Calu3 (cell line): ENCODE results near the gene TMCC1. TPM values are rescaled to one million over a fixed set of nuclear protein-coding genes. Genes with fewer than 3 reads are reported as not detected.

Source experiments
- BruUV-seq: library from RNA; stranded (reverse); fragments of 400-500 nt; replicated peaks from 2 replicates; lab custom pipeline; 2021; lab: Mats Ljungman, UMichigan
- CTCF ChIA-PET: fragments of 300-600 bp; sonication (Branson Sonifier 250); formaldehyde crosslinking; loops from one replicate; lab custom pipeline; 2022; ENCODE audit warnings: antibody characterized with exemption; lab: Charles Lee
- DNase-seq: peaks from one replicate; pipeline ENCODE4 v3.0.0; 2022
- H3K27ac Mint-ChIP-seq: one replicate; pipeline ENCODE4 v1.8.0; 2022; ENCODE audit warnings: mixed read lengths; ENCODE audit not compliant: unreplicated experiment
- H3K27me3 Mint-ChIP-seq: one replicate; pipeline ENCODE4 v1.8.0; 2022; ENCODE audit warnings: mixed read lengths; ENCODE audit not compliant: unreplicated experiment
- H3K36me3 Mint-ChIP-seq: one replicate; pipeline ENCODE4 v1.8.0; 2022; ENCODE audit warnings: mild to moderate bottlenecking, moderate library complexity, mixed read lengths; ENCODE audit not compliant: insufficient read depth, unreplicated experiment
- H3K4me1 Mint-ChIP-seq: one replicate; pipeline ENCODE4 v1.8.0; 2022; ENCODE audit warnings: mild to moderate bottlenecking, low read depth, mixed read lengths; ENCODE audit not compliant: unreplicated experiment
- H3K4me3 Mint-ChIP-seq: one replicate; pipeline ENCODE4 v1.8.0; 2022; ENCODE audit warnings: mild to moderate bottlenecking, low read depth, moderate library complexity, mixed read lengths; ENCODE audit not compliant: unreplicated experiment
- H3K9me3 Mint-ChIP-seq: one replicate; pipeline ENCODE4 v1.8.0; 2022; ENCODE audit warnings: low read depth, mixed read lengths; ENCODE audit not compliant: unreplicated experiment
- CTCF ChIP-seq: fragments of 200-600 bp; IDR thresholded peaks from one replicate; pipeline ENCODE4 v1.8.0; 2022; ENCODE audit warnings: antibody characterized with exemption; ENCODE audit not compliant: unreplicated experiment
- intact Hi-C: fragments of 100-400 bp; cut with micrococcal nuclease; formaldehyde crosslinking; loops from one replicate; pipeline ENCODE4 v1.10.0; 2022; ENCODE audit not compliant: unreplicated experiment
- total RNA-seq: library from RNA; stranded (reverse); gene quantifications from 2 replicates; pipeline ENCODE4 v1.2.3, GENCODE V29; 2022

TMCC1 gene
- total RNA-seq, 1 experiment from 2014 or later: 57.2 TPM

GRCh38 chr3:129736070-129736469, 157.4 kb downstream of the TMCC1 start:
- no peak for TF ChIP-seq CTCF
- H3K27me3 Mint-ChIP-seq: no peaks in the 10 kb centered on the region
- H3K36me3 Mint-ChIP-seq: no peaks in the 10 kb centered on the region
- H3K4me1 Mint-ChIP-seq: peaks cover 32% of the 10 kb centered on the region
- no TSS peak for BruUV-seq
- no peak for DNase-seq
- H3K27ac Mint-ChIP-seq: no peak overlapping the region
- no peak overlapping the region for H3K4me3 Mint-ChIP-seq
- no peaks in the 10 kb centered on the region for H3K9me3 Mint-ChIP-seq
- intact Hi-C loops: no loop called here
- CTCF ChIA-PET: interaction anchor here (0.7 kb wide), 3 partner anchors 74 to 1520 kb away, joined by 3 to 4 read pairs (median 3); no protein-coding TSS in a partner anchor

GRCh38 chr3:129735638-129736037, 157.9 kb downstream of the TMCC1 start:
- TF ChIP-seq CTCF: no peak

GRCh38 chr3:129734449-129734848, 159.1 kb downstream of the TMCC1 start:
- Mint-ChIP-seq H3K4me3 (no peak overlapping the region), H3K4me1 (peaks cover 21% of the 10 kb centered on the region), H3K27me3 (no peaks in the 10 kb centered on the region), H3K9me3 (no peaks in the 10 kb centered on the region), H3K36me3 (no peaks in the 10 kb centered on the region), H3K27ac (no peak overlapping the region)
- intact Hi-C loops: loop anchor here (5.0 kb wide), 1 partner anchor 82 kb away; no protein-coding TSS in a partner anchor
- TF ChIP-seq CTCF: no peak
- CTCF ChIA-PET: interaction anchor here (0.7 to 0.9 kb wide), 2 partner anchors 59 to 70 kb away, joined by 4 read pairs; no protein-coding TSS in a partner anchor
- BruUV-seq: no TSS peak
- DNase-seq: no peak

More at GRCh38 chr3:129735638-129736037, 157.9 kb downstream of the TMCC1 start:
- intact Hi-C loops: no loop called here
- Mint-ChIP-seq H3K27ac (no peak overlapping the region), H3K36me3 (no peaks in the 10 kb centered on the region), H3K4me3 (no peak overlapping the region), H3K4me1 (peaks cover 32% of the 10 kb centered on the region), H3K27me3 (no peaks in the 10 kb centered on the region), H3K9me3 (no peaks in the 10 kb centered on the region)
- CTCF ChIA-PET: interaction anchor here (0.7 kb wide), 2 partner anchors 187 to 1520 kb away, joined by 3 to 4 read pairs; no protein-coding TSS in a partner anchor
- no TSS peak for BruUV-seq
- no peak for DNase-seq

- TF ChIP-seq CTCF: no peak
- no peak for DNase-seq
- no peaks in the 10 kb centered on the region for H3K27me3 Mint-ChIP-seq
- no peaks in the 10 kb centered on the region for H3K9me3 Mint-ChIP-seq
- H3K4me3 Mint-ChIP-seq: no peak overlapping the region
- no TSS peak for BruUV-seq
- peak overlapping the region; percentile 5 for H3K27ac Mint-ChIP-seq
- H3K4me1 Mint-ChIP-seq: peaks cover 21% of the 10 kb centered on the region
- no peaks in the 10 kb centered on the region for H3K36me3 Mint-ChIP-seq
- intact Hi-C loops: loop anchor here (5.0 kb wide), 1 partner anchor 80 kb away; no protein-coding TSS in a partner anchor
- CTCF ChIA-PET: interaction anchor here (1.2 kb wide), 1 partner anchor 61 kb away, joined by 4 read pairs; no protein-coding TSS in a partner anchor
These were observed 161.2 kb downstream of the TMCC1 start for GRCh38 chr3:129732200-129732876.
